HG03175 (cell line): ENCODE results near the gene MSANTD3.
"Not testable (repeated sequence)": the region's sequence is repeated elsewhere in the genome, so short reads cannot be mapped to it uniquely, and the experiment has no call there.

Experiments
- ATAC-seq: cut with Tn5 transposase; IDR thresholded peaks from one replicate; pipeline ENCODE4 v1.9.1; 2021; ENCODE audit warnings: mild to moderate bottlenecking, moderate library complexity; ENCODE audit not compliant: unreplicated experiment

Gene MSANTD3

GRCh38 chr9:100427366-100428263, 672 bp downstream of the MSANTD3 start:
- peak; percentile 57 for ATAC-seq

- no peak for ATAC-seq
These were observed 2.1 kb downstream of the MSANTD3 start for GRCh38 chr9:100428871-100429654.

GRCh38 chr9:100430286-100430940, 3.5 kb downstream of the MSANTD3 start:
- no peak for ATAC-seq

GRCh38 chr9:100431886-100432285, 4.9 kb downstream of the MSANTD3 start:
- ATAC-seq: no peak

GRCh38 chr9:100432736-100433135, 5.8 kb downstream of the MSANTD3 start:
- no peak for ATAC-seq

- ATAC-seq: no peak
These were observed 9.6 kb downstream of the MSANTD3 start for GRCh38 chr9:100436571-100436970.

GRCh38 chr9:100437860-100438805, 11.2 kb downstream of the MSANTD3 start:
- peak; percentile 81 for ATAC-seq

- ATAC-seq: no peak
These were observed 13.1 kb downstream of the MSANTD3 start for GRCh38 chr9:100440071-100440470.

- ATAC-seq: not testable (repeated sequence)
These were observed 13.5 kb downstream of the MSANTD3 start for GRCh38 chr9:100440487-100440886.

GRCh38 chr9:100441911-100442361, 15.0 kb downstream of the MSANTD3 start:
- no peak for ATAC-seq

- no peak for ATAC-seq
These were observed 17.1 kb downstream of the MSANTD3 start for GRCh38 chr9:100443781-100444768.

GRCh38 chr9:100445161-100445902, 18.4 kb downstream of the MSANTD3 start:
- ATAC-seq: no peak

- ATAC-seq: no peak
These were observed 19.1 kb downstream of the MSANTD3 start for GRCh38 chr9:100445903-100446549.

- ATAC-seq: no peak
These were observed 20.1 kb downstream of the MSANTD3 start for GRCh38 chr9:100447041-100447440.

- no peak for ATAC-seq
These were observed 21.3 kb downstream of the MSANTD3 start for GRCh38 chr9:100448266-100448665.

- ATAC-seq: no peak
These were observed 22.5 kb downstream of the MSANTD3 start for GRCh38 chr9:100449420-100449819.

GRCh38 chr9:100452894-100453293, 26.0 kb downstream of the MSANTD3 start:
- ATAC-seq: no peak

GRCh38 chr9:100455470-100455869, 28.5 kb downstream of the MSANTD3 start:
- ATAC-seq: no peak
